ENCODE measurements around the gene ZC3H14.
A peak's percentile ranks its signal among the peaks of the same experiment; 100 is the strongest.

Gene ZC3H14

DNA sequence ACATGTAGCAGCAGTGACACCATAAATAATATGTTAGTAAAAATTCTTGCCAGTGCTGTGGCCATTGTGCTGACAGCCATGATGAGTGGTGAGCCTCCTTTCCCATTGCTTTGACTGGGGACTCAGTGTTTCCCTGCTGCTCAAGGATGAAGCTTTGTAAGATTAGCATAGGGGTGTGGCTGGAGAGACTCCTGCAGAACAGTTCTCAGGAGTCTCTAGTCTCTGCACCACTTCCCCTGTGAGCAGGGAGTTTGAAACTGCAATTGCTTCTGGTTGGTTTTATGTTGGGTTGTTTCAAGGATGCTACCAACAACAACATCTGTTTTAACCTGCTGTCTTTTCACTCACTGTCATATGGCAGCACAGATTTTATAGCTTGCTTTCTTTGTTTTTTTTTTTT lies 41.4 kb downstream of the ZC3H14 start:
- DNase-seq (ENCODE audit: low read depth in 2 of 2): no peak

DNA sequence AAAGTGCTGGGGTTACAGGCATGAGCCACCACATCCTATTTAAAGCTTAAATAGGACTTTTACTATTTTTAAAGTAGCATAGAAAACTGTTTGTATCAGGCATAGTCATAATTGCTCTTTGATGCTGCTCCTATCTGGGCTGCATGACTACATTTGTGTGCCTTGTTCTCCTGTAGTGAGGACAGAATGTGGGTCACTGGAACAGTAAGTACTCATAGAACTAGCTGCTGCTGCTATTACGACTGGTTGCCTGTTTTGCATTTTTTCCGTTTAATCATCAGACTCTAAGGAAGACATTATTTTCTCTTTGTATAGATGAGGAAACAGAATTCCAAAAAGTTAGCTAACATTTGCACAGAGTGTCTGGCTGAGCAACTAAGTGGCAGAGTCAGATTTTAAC lies 42.8 kb downstream of the ZC3H14 start:
- DNase-seq (ENCODE audit: low read depth in 2 of 2): no peak

DNA sequence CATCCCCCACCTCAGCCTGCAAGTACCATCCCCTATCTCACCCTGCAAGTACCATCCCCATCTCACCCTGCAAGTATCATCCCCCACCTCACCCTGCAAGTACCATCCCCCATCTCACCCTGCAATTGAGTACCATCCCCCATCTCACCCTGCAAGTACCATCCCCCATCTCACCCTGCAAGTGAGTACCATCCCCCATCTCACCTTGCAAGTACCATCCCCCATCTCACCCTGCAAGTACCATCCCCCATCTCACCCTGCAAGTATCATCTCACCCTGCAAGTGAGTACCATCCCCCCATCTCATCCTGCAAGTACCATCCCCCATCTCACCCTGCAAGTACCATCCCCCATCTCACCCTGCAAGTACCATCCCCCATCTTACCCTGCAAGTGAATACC lies 45.0 kb downstream of the ZC3H14 start:
- DNase-seq (ENCODE audit: low read depth in 2 of 2): no peak

DNA sequence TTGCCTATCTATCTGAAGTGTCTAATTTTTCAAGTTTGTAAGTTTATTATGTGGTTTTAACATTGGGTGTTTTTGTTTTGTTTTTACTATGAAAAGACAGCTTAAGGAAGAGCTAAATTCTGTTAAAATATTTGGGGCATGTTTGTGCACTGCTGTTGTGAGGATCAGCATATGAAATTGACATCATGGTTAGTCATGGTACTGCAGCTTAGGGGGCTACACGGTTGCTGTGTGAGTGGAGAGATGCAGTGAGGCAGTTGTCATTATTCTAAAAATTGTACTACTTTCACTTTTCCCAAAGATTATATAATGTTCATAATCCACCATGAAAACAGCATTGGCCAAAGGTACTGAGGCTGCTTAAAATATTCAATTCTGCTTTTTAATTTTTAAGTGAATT lies 49.0 kb downstream of the ZC3H14 start:
- no peak for DNase-seq (ENCODE audit: low read depth in 2 of 2)

DNA sequence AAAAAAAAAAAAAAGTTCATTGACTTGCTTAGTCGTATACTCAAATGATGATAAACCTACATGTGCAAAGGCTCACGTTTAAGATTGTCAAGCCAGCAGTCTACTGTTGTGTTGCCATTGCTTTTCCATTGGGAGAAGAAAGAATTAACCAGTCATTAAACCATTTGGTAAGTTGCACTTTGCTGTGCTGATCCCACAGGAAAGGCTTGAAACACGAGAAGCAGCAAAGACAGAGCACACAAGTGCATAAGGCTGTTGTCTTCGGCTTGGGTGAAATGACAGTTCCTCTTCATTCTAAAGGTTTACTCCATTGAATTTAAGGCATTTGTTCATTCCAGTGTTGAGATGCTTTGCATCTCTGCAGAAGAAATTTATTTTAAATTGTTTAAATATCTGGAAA lies 50.1 kb downstream of the ZC3H14 start:
- no peak for DNase-seq (ENCODE audit: low read depth in 2 of 2)

DNA sequence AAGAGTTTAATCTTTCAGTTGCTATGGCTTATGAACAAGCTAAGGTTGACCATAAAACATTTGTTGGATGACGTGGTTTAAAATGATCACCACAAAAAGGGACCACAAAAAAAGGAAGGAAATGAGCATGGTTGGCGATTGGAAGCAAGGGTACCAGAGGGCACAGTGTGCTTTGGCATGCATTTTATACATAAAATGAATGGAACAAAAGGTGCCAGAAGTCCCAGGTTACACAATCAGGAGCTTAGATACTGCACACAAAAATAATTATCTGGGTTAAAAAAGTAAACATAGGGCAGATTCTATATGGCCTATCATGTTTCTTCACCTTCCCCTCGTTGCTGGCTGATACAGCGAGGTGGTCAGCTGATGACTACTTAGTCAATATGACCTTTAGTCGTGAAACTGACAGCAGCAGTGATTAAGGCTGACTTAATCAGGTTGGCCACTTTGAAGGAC lies 50.7 kb downstream of the ZC3H14 start:
- no peak for DNase-seq (ENCODE audit: low read depth in 2 of 2)

DNA sequence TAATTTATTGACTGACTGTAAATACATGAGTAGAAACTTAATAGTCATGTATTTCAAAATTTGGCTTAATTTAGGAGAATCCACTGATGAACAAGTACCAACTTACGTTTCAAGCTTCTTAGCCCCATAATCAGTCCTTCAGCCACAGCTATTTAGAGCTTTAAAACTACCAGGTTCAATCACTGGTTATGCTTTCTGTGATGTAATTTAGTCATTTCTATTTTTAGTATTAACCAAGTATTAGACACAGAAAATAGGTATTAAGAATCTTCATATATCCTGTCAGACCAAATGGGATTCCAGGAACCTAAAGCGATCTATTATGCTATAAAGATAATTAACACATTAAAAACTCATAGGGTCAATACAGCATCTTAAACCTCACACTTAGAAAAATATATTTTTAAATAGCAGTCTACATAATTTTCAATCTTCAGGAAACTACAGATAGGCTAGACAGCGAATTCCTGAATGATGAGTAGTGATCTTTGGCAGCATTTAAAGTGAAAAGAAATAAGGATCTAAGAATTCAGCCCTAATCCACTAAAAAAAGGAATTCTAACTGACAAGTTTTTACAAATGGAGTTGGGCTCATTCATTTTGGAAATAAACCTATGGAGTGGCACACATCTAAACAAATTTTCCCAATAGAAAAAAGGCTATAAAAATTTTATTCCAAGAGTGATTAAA lies 51.5 kb downstream of the ZC3H14 start:
- no peak for DNase-seq (ENCODE audit: low read depth in 2 of 2)

DNA sequence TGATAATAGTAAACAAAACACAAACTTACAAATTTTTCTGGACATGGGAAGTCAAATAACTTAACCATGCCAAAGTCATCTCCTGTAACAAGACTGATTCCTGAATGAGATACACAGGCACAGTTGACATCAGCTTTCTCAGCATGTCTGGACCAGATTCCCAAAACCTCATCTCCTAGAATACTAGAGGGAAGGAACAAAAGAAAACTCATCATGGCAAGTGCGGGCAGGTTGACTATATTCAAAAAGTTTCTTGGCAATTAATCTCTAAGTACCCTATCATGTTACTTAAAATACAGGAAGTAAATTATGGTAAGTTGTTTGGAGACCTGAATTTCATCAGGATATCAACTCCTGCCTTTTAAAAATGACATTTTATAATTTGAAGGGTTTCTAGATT lies 53.9 kb downstream of the ZC3H14 start:
- DNase-seq (ENCODE audit: low read depth in 2 of 2): no peak

DNA sequence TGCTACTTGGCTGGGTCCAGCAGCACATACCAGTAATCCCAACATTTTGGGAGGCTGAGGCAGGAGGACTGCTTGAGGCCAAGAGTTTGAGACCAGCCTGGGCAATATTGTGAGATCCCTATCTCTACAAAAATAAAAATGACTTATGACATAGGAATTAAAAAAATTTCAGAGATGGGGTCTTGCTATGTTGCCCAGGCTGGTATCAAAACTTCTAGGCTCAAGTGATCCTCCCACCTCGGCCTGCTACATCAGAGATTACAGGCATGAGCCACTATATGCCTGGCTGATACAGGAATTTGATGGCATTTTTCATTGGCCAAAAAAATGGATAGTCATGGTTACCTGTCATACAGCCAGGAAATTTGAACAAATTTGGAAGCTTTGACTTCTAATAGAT lies 54.6 kb downstream of the ZC3H14 start:
- no peak for DNase-seq (ENCODE audit: low read depth in 2 of 2)

DNA sequence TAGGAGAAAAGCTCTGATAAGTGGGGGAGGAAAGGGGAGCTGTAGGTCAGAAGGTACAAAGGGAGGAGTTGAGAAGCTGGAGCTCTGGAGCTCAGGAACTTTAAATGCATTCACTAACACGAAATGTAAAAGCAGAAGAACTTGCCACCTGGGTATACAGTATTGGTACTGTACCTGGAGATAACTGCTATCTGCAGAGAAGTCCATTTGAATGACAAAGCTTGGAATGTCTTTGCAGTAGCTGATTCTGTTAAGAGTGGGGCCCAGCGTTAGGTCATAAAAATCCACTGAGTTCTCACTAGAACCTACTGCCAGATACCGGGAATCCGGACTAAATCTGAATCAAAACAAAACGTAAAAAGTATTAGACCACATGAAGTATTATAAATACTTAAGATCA lies 55.6 kb downstream of the ZC3H14 start:
- no peak for DNase-seq (ENCODE audit: low read depth in 2 of 2)

DNA sequence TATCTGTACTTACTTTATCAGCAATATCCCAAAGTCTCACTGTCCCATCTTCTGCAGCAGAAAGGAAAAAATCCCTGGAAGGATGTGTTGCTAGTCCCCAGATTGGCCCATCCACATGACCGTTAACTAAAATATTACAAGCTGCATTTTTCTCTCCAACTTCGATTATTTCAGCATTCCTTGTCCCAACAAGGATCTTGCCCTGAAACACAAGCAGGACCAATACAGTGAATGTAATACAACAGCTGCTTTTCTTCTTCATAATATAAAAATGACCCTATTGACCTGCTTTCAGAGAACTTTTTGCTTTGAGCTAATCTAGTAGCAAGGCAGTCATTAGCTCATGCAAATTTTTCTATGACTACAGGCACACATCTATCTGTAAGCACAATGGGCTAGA lies 58.3 kb downstream of the ZC3H14 start:
- no peak for DNase-seq (ENCODE audit: low read depth in 2 of 2)

DNA sequence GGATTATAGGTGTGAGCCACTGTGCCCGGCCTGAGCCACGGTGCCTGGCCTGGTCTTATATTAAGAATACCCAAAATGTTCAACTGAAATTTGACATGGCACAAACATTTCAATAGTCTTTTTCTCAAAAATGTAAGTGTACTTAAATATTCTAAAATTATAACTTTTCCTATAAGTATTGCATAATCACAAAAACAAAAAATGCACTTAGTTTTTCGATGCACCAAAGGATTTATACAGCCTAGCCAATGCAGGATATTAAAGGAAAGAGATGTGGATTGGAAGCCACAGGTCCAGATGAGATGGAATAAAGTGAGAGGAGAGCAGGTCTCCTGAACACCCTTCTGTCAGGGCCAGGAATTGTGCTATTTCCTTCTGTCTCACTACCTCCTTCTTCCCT lies 62.8 kb downstream of the ZC3H14 start:
- no peak for DNase-seq (ENCODE audit: low read depth in 2 of 2)

DNA sequence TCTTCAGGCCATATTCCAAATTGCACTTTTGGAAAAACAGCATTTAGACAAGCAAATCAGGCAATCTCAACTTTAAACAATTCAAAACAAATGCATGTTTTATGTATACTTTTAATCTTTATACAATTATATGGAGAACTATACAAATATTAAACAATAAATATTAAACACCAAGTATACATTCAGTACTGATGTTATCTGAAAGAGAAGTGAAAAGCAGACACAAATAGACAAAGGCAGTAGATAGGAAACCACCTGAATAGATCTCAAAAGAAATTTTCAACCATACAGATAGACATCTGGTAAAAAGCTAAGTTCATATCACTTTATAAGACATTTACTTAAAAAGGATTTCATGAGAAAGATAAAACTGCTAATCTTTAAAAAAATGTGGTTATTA lies 65.2 kb downstream of the ZC3H14 start:
- no peak for DNase-seq (ENCODE audit: low read depth in 2 of 2)

DNA sequence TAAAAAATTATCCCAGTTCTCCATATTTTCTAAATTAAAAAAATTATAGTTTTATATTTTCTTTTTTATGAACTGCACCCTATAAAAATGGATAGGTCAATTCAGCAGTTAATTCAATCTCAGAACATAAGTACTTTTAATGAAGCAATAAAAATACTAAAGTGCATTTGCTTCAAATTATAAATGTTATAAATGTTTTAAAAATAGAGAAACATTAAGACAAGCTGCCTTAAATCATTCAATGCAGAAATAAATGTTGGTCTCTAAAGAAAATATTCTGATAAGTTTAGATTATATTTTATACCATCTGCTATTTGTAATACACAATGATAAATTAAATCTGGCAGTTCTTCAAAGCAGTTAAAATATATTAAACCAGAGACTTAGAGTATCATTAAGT lies 65.6 kb downstream of the ZC3H14 start:
- DNase-seq (ENCODE audit: low read depth in 2 of 2): no peak

DNA sequence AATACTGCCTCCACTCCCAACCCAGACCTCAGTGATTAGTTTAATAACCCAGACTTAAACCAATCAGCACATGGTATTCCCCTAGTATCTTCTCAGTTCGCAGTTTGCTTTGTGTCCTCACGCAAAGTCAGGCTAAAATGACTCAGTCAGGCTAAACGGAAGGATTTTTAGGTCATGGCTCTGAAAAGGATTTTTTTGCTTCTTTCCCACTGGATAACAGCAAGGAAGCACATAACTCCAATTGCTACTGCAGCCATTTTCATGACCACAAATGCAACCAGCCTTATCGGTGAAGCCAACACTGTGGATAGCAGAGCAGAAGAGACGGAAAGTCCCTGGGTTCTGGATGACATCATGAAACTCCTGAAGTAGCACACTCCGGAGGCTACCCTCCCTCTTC lies 67.7 kb downstream of the ZC3H14 start:
- DNase-seq (ENCODE audit: low read depth in 2 of 2): no peak

DNA sequence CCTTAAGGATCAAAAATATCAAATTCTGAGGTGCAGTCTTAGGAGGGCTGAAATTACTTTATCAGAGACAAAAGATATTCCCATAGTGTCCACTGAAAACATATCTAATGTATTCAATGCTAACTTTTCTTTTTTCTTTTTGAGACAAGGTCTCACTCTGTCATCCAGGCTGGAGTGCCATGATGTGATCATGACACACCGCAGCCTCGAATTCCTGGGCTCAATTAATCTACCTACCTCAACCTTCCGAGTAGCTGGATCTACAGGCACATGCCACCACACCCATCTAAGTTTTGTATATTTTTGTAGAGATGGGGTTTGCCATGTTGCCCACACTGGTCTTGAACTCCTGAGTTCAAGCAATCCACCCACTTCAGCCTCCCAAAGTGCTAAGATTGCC lies 68.3 kb downstream of the ZC3H14 start:
- no peak for DNase-seq (ENCODE audit: low read depth in 2 of 2)

DNA sequence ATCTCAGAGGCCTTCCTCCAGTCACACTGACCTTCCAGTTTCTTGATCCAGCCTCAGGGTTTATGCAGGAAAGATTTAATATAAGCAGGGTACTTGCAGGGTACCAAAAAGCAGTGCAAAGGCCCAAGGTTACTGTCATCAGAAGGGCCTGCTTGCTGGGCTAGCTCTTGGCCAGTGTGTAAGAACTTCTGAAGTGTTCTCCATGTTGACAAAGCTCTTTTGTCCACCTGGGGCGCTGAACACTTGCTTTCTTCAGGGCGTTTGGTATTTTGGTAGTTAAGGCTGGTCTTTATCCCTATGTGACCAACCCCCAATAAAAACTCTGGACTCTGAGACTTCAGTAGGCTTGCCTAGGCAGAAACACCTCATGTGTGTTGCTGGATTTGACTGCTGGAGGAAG lies 69.7 kb downstream of the ZC3H14 start:
- DNase-seq (ENCODE audit: low read depth in 2 of 2): no peak

DNA sequence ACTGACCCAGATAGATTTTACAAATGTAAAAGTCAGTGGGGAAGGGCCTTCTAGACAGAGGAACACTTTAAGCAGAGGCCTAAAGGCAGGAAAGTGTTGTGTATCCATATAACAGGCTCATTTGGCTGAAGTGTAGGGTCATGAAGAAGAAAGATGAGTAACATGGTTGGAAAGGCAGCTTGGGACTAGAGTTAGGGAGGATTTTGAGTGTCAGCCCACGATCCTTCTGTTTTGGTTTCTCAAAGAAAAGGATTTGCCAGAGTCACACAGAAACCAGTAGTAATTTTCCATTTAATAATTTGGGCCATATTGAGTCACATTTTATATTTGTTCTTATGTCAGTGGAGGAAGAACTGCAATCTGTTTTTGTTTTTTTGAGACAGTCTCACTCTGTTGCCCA lies 76.4 kb downstream of the ZC3H14 start:
- no peak for DNase-seq (ENCODE audit: low read depth in 2 of 2)

DNA sequence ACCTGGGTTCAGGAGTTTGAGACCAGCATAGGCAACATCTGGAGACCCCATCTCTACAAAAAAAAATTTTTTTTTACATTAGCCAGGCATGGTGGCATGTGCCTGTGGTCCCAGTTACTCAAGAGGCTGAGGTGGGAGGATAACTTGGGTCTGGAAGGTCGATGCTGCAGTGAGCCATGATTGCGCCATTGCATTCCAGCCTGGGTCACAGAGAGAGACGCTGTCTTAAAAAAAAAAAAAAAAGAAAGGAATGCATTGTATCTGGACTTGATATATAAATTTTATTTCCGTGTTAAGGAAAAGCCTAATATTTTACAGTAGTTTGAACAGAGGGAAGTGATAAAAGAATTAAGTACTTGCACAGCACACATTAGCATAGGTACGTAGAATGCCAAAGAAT lies 97.2 kb downstream of the ZC3H14 start:
- no peak for DNase-seq (ENCODE audit: low read depth in 2 of 2)

DNA sequence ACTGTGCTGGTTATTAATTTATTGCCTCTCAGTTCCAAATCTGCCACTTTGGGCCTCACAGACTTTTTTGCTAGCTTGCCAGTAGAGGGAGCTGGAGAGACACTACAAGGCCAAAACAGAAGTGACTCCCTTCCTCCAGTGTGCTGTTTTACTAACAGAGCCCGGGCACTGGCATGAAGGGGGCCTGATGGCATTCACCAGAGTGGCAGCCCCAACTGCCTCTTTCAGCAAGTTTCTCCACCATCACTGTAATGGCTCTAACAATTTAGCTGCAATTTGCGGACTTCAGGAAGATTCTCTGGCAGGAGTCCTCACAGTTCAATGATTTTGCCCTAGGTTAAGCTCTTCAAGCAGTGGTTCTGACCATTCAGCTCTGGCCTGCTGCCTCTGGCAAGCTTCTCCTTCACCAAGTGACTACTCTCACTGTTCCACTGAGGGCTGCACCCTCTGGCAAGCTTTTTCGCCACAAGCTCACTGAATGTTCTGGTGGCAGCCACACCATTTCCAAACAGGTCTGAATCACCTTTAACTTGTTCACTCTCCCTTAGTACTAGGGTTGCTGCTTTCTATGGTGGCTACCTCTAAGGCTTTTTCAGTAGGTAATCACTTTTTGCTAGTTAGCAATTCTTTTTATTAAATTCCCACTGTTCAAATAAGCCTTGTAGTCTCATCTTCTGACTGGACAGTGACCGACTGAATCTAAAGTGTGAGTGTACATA lies 104.9 kb downstream of the ZC3H14 start:
- peak; percentile 3 to 11 for DNase-seq (ENCODE audit: low read depth in 2 of 2)

DNA sequence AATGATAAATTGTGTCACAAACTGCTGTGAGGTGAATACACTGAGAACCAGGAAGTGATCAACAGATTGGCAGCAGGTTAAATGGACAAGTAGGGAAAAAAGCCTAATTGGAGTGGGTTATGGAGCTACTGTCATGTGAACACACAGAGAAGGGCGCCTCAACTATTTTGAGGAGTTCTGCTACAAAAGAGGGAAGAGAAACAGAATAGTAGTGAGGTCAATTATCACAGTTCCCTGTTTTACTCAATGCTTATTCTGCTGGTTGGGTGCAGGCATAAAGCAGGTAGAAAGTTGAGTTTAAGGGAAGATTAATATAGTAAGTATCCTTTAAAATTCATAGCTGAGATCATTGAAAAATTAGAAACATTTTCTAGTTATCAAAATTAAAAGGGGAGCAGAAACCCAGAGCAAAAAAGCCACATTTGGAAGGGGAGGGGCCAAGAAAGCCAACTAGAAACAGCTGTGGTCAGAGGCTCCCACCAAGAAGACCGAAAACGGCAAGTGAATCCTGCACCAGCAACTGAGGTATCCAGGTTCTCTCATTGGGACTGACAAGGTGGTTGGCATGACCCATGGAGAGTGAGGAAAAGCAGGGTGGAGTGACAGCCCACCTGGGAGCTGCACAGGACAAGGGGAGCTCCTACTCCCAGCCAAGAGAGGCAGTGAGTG lies 105.7 kb downstream of the ZC3H14 start:
- no peak for DNase-seq (ENCODE audit: low read depth in 2 of 2)

DNA sequence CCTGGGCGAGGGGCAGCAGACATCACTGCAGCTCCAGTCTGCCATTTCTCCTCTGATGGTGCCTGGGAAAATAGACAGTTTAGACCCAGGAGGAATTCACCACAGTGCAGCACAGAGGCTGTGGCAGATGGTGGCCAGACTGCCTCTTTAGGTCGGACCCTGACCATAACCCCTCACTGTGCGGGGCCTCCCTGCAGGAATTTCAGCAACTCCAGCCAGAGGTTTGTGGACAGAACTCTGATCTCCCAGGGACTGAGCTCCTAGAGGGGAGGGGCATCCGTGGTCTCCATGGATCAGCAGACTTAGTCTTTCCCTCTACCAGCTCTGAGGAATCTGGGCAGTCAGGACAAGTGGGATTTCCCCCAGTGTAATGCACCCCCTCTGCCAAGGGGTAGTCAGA lies 106.5 kb downstream of the ZC3H14 start:
- DNase-seq (ENCODE audit: low read depth in 2 of 2): no peak

Measured in stimulated activated CD4-positive, alpha-beta T cell treated with anti-CD3 and anti-CD28 coated beads, Interleukin-12 subunit alpha, Interleukin-12 subunit beta, amount 100 ng/mL, for 24 hours (primary cell).